IMR-90 (cell line): ENCODE data around the gene BCL2. TPM values are rescaled to one million over a fixed set of nuclear protein-coding genes. Genes with fewer than 3 reads are reported as not detected.

ENCODE experiments used
- ATAC-seq: fragments of 200-7000 bp; cut with Tn5 transposase; 2 replicates; pipeline ENCODE4 v1.9.1; 2020; ENCODE audit warnings: low read depth, mild to moderate bottlenecking, moderate library complexity
- BruUV-seq: library from RNA; stranded (reverse); fragments of 400-500 nt; replicated peaks from 2 replicates; lab custom pipeline; 2021; lab: Mats Ljungman, UMichigan
- CTCF ChIA-PET: fragments of 300-600 bp; formaldehyde crosslinking; extraction: SDS; loops from one replicate; lab custom pipeline; 2021; ENCODE audit warnings: antibody characterized with exemption; lab: Yijun Ruan, JAX
- POLR2A ChIA-PET: fragments of 300-600 bp; sonication (Branson Sonifier 250); formaldehyde crosslinking; loops from one replicate; lab custom pipeline; 2022; ENCODE audit warnings: antibody characterized with exemption; ENCODE audit not compliant: unreplicated experiment; lab: Charles Lee
- DNase-seq: peaks from one replicate; pipeline ENCODE4 v3.0.0; 2013
- H2AFZ ChIP-seq: replicated peaks from 2 replicates; pipeline ENCODE3; 2013; ENCODE audit warnings: low read length, mild to moderate bottlenecking; ENCODE audit not compliant: poor library complexity
- H2AK5ac ChIP-seq: 2 replicates; pipeline ENCODE4 v1.6.1; 2013; ENCODE audit warnings: low read depth, low read length, inconsistent platforms
- H2AK9ac ChIP-seq: replicated peaks from 2 replicates; pipeline ENCODE3; 2013; ENCODE audit warnings: mild to moderate bottlenecking, low read depth, low read length, moderate library complexity; ENCODE audit not compliant: poor library complexity
- H2BK120ac ChIP-seq: 2 replicates; pipeline ENCODE4 v1.6.1; 2013; ENCODE audit warnings: low read depth, low read length, inconsistent platforms
- H2BK15ac ChIP-seq: 3 replicates; pipeline ENCODE4 v1.6.1; 2013; ENCODE audit warnings: low read depth, low read length, inconsistent platforms
- H2BK20ac ChIP-seq: 2 replicates; pipeline ENCODE4 v1.6.1; 2013; ENCODE audit warnings: low read depth, mild to moderate bottlenecking, inconsistent platforms, low read length, moderate library complexity
- H2BK5ac ChIP-seq: 2 replicates; pipeline ENCODE4 v1.6.1; 2013; ENCODE audit warnings: mild to moderate bottlenecking, low read depth, low read length, inconsistent platforms; ENCODE audit not compliant: poor library complexity, severe bottlenecking
- H3K14ac ChIP-seq: replicated peaks from 2 replicates; pipeline ENCODE4 v1.6.1; 2013; ENCODE audit warnings: low read depth, low read length, inconsistent platforms
- H3K18ac ChIP-seq: 2 replicates; pipeline ENCODE4 v1.6.1; 2013; ENCODE audit warnings: low read depth, low read length, control low read depth
- H3K23ac ChIP-seq: 2 replicates; pipeline ENCODE4 v1.6.1; 2013; ENCODE audit warnings: low read depth, low read length, inconsistent platforms
- H3K27ac ChIP-seq: 2 replicates; pipeline ENCODE4 v1.5.1; 2013; ENCODE audit warnings: mild to moderate bottlenecking, control low read depth, low read length; ENCODE audit not compliant: insufficient read depth
- H3K27me3 ChIP-seq: 2 replicates; pipeline ENCODE4 v1.6.1; 2013; ENCODE audit warnings: low read length; ENCODE audit not compliant: control insufficient read depth, insufficient read depth
- H3K36me3 ChIP-seq: 2 replicates; pipeline ENCODE4 v1.6.1; 2013; ENCODE audit warnings: low read length, mixed read lengths; ENCODE audit not compliant: control insufficient read depth, insufficient read depth
- H3K4ac ChIP-seq: 2 replicates; pipeline ENCODE4 v1.6.1; 2013; ENCODE audit warnings: low read depth, low read length, inconsistent platforms
- H3K4me1 ChIP-seq: 2 replicates; pipeline ENCODE4 v1.6.1; 2013; ENCODE audit warnings: low read length, mixed read lengths; ENCODE audit not compliant: control insufficient read depth, insufficient read depth
- H3K4me2 ChIP-seq: 2 replicates; pipeline ENCODE4 v1.6.1; 2013; ENCODE audit warnings: low read depth, mild to moderate bottlenecking, control low read depth, low read length, moderate library complexity
- H3K4me3 ChIP-seq: 2 replicates; pipeline ENCODE4 v1.5.1; 2013; ENCODE audit warnings: low read depth, mild to moderate bottlenecking, control low read depth, low read length, moderate library complexity; ENCODE audit not compliant: insufficient read depth
- H3K56ac ChIP-seq: 2 replicates; pipeline ENCODE4 v1.6.1; 2013; ENCODE audit warnings: low read length, inconsistent platforms; ENCODE audit not compliant: insufficient read depth; ENCODE audit errors: extremely low read depth
- H3K79me1 ChIP-seq, 2 experiments: 2 replicates each; pipeline ENCODE4 v1.6.1; 2013; ENCODE audit warnings: low read length in 2 of 2, inconsistent platforms in 1 of 2, low read depth in 1 of 2
- H3K9ac ChIP-seq: 2 replicates; pipeline ENCODE4 v1.6.1; 2013; ENCODE audit warnings: low read depth, low read length, control low read depth
- H3K9me1 ChIP-seq: 2 replicates; pipeline ENCODE4 v1.6.1; 2013; ENCODE audit warnings: low read length, inconsistent platforms; ENCODE audit not compliant: insufficient read depth
- H3K9me3 ChIP-seq: 2 replicates; pipeline ENCODE4 v1.6.1; 2013; ENCODE audit warnings: low read length; ENCODE audit not compliant: control insufficient read depth, insufficient read depth
- H4K20me1 ChIP-seq: 2 replicates; pipeline ENCODE4 v1.6.1; 2013; ENCODE audit warnings: low read length, inconsistent platforms; ENCODE audit not compliant: insufficient read depth
- H4K5ac ChIP-seq: 2 replicates; pipeline ENCODE4 v1.6.1; 2013; ENCODE audit warnings: mild to moderate bottlenecking, low read depth, low read length, control low read depth
- H4K8ac ChIP-seq, 2 experiments: 2 replicates each; pipeline ENCODE4 v1.6.1; 2013; ENCODE audit warnings: low read depth in 2 of 2, low read length in 2 of 2, control low read depth in 1 of 2, inconsistent platforms in 1 of 2
- H4K91ac ChIP-seq: 2 replicates; pipeline ENCODE4 v1.6.1; 2013; ENCODE audit warnings: low read depth, low read length, inconsistent platforms; ENCODE audit not compliant: insufficient read depth
- MAZ ChIP-seq: IDR thresholded peaks from 2 replicates; pipeline ENCODE4 v1.6.1; 2012; ENCODE audit warnings: low read depth, mild to moderate bottlenecking, low read length, improper control_type of control experiment, moderate library complexity, borderline replicate concordance
- MXI1 ChIP-seq: IDR thresholded peaks from 2 replicates; pipeline ENCODE4 v1.6.1; 2012; ENCODE audit warnings: low read depth, mild to moderate bottlenecking, low read length, moderate library complexity, borderline replicate concordance
- RCOR1 ChIP-seq: IDR thresholded peaks from 2 replicates; pipeline ENCODE4 v1.6.1; 2012; ENCODE audit warnings: mild to moderate bottlenecking, low read length, improper control_type of control experiment; ENCODE audit not compliant: insufficient replicate concordance
- WGBS, 2 experiments: methylation state at CpG; one replicate each; pipeline versions ENCODE4 v1.1.5 to v1.1.7; 2013; ENCODE audit warnings: missing lambda C conversion rate in 2 of 2; ENCODE audit not compliant: insufficient read length in 1 of 2; ENCODE audit errors: extremely low coverage in 2 of 2; 5-methylcytosine and 5-hydroxymethylcytosine counted together
- dilution Hi-C: fragments of 300-500 bp; cut with HindIII; formaldehyde crosslinking; loops from one replicate; pipeline ENCODE4 v1.14.3; 2018; ENCODE audit warnings: low sequenced_read_pairs; ENCODE audit not compliant: unreplicated experiment
- in situ Hi-C: fragments of 300-500 bp; cut with MboI; formaldehyde crosslinking; loops from 3 replicates; pipeline ENCODE4 v1.14.3; 2019; ENCODE audit warnings: low sequenced_read_pairs, inconsistent platforms, mixed read lengths
- intact Hi-C: fragments of 100-400 bp; cut with micrococcal nuclease; formaldehyde crosslinking; loops from 2 replicates; pipeline ENCODE4 v1.10.0; 2022
- polyA plus RNA-seq, 3 experiments: library from polyadenylated mRNA; depleted of rRNA; stranded (reverse); fragments of >200 nt; gene quantifications; 2 replicates each; pipeline ENCODE4 v1.2.3, GENCODE V29; 2012; ENCODE audit warnings: low replicate concordance in 1 of 3
- total RNA-seq: library from RNA; depleted of rRNA; stranded (reverse); fragments of >200 nt; gene quantifications from 2 replicates; pipeline ENCODE4 v1.2.3, GENCODE V29; 2012

BCL2 gene
- total and polyA plus RNA-seq, 2 of the 4 experiments (the other 2 are of a cell fraction) = 0.24 to 0.54 TPM

DNA sequence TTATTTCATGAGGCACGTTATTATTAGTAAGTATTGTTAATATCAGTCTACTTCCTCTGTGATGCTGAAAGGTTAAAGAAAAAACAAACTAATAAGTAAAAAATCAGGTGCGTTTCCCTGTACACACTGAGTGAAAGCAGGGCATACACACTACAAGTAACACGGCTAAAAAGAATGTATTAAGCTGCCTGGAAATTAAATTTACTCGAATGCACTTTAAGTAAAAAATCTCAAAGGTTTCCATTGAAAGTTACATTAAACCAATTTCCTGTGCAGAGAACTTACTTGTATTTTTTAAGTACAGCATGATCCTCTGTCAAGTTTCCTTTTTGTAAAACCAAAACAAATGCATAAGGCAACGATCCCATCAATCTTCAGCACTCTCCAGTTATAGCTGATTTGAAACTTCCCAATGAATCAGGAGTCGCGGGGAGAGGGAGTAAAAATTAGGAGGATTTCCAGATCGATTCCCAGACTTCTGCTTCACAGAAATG is 633 bp downstream of the BCL2 start:
- BruUV-seq = no TSS peak

More for the DNA sequence above, 633 bp downstream of the BCL2 start:
- no peak overlapping the region for H2BK15ac ChIP-seq
- H3K4me1 ChIP-seq = peaks cover 10% of the 10 kb centered on the region
- H2AK9ac ChIP-seq = no peak overlapping the region
- no peak overlapping the region for H2BK20ac ChIP-seq
- H3K27ac ChIP-seq = no peak overlapping the region
- no peak overlapping the region for H3K56ac ChIP-seq
- ChIA-PET CTCF (interaction anchor here (1.3 to 1.7 kb wide), 5 partner anchors 138 to 303 kb away, joined by 3 to 6 read pairs (median 3); no protein-coding TSS in a partner anchor), POLR2A (interaction anchor here (1.3 kb wide), 1 partner anchor 184 kb away, joined by 3 read pairs; no protein-coding TSS in a partner anchor)
- H2BK5ac ChIP-seq = no peak overlapping the region
- H4K5ac ChIP-seq = no peak overlapping the region
- no peak overlapping the region for H4K8ac ChIP-seq
- H4K20me1 ChIP-seq = no peaks in the 10 kb centered on the region
- peaks cover 18% of the 10 kb centered on the region for H3K27me3 ChIP-seq
- no peak overlapping the region for H4K91ac ChIP-seq
- H3K79me1 ChIP-seq = peaks cover 0 to 4% of the 10 kb centered on the region in 2 experiments; a peak in 1 of 4 replicates
- H3K14ac ChIP-seq = no peak overlapping the region
- no peak overlapping the region for H3K23ac ChIP-seq
- H3K18ac ChIP-seq = no peak overlapping the region
- no peaks in the 10 kb centered on the region for H3K9me3 ChIP-seq
- no CpG with 5 or more reads among the region's 8 CpGs for WGBS, 2 experiments
- no peak for TF ChIP-seq MAZ
- TF ChIP-seq RCOR1 = no peak
- no peak for TF ChIP-seq MXI1
- in situ Hi-C loops (loop anchor here (5.0 kb wide), 1 partner anchor 187 kb away; no protein-coding TSS in a partner anchor), intact Hi-C loops (loop anchor here (5.0 kb wide), 1 partner anchor 82 kb away; no protein-coding TSS in a partner anchor), dilution Hi-C loops (no loop called here)
- no peaks in the 10 kb centered on the region for H3K36me3 ChIP-seq
- ATAC-seq (no peak), DNase-seq (no peak)
- no peak overlapping the region for H3K4ac ChIP-seq
- H3K4me3 ChIP-seq = peak overlapping the region; percentile 63
- H2AK5ac ChIP-seq = no peak overlapping the region
- H3K4me2 ChIP-seq = peak overlapping the region; percentile 92
- H2AFZ ChIP-seq = peak overlapping the region; percentile 90
- H2BK120ac ChIP-seq = no peak overlapping the region
- H3K9me1 ChIP-seq = no peaks in the 10 kb centered on the region
- H3K9ac ChIP-seq = peak overlapping the region; percentile 43
